Measurements from ENCODE around the gene SLC2A4RG. TPM values are rescaled to one million over a fixed set of nuclear protein-coding genes. Genes with fewer than 3 reads are reported as not detected.

Gene SLC2A4RG
- total and polyA plus RNA-seq, 4 donors = 18.8 to 121 (median 61.3) TPM

DNA sequence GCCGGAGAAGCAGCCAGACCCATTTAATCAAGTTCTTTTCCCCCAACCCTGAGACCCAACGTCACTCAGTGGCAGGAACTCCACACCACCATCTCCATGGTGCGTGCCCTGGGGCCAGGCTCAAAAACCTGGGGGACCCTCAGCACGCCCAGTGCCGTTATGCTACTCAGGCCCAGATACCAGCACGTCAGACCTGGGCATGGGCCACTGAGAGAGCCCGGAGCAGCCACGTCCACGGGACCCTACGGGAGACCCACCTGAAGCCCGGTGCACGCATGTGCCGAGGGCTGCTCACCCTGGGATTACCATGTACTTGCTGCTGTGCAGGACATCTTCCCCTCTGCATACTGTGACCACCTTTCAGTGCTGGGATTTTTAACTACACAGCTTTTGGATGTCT lies 13.8 kb downstream of the SLC2A4RG start:
- no peak overlapping the region for H3K4me3 ChIP-seq
- no peak overlapping the region for H3K27ac ChIP-seq (ENCODE audit: low read depth in 1 of 2, low read length in 1 of 2)
- no peaks in the 10 kb centered on the region for H3K9me3 ChIP-seq (ENCODE audit: control insufficient read depth in 4 of 4, insufficient read depth in 3 of 4, low read length in 3 of 4)
- ATAC-seq (ENCODE audit: insufficient read depth, low FRiP score) = no peak
- no peaks in the 10 kb centered on the region for H3K27me3 ChIP-seq (ENCODE audit: control insufficient read depth in 3 of 3, insufficient read depth in 3 of 3, low read length in 2 of 3)
- no peak for DNase-seq
- H3K4me1 ChIP-seq (ENCODE audit: control insufficient read depth in 5 of 5, insufficient read depth in 5 of 5, low read length in 5 of 5) = no peaks in the 10 kb centered on the region
- WGBS, 2 donors = 95 to 98% methylated on average over 13 of the region's 13 CpGs
- no peak overlapping the region for H3K9ac ChIP-seq (ENCODE audit: insufficient read depth in 1 of 2, low read length in 2 of 2)
- TF ChIP-seq, protein P1, sequence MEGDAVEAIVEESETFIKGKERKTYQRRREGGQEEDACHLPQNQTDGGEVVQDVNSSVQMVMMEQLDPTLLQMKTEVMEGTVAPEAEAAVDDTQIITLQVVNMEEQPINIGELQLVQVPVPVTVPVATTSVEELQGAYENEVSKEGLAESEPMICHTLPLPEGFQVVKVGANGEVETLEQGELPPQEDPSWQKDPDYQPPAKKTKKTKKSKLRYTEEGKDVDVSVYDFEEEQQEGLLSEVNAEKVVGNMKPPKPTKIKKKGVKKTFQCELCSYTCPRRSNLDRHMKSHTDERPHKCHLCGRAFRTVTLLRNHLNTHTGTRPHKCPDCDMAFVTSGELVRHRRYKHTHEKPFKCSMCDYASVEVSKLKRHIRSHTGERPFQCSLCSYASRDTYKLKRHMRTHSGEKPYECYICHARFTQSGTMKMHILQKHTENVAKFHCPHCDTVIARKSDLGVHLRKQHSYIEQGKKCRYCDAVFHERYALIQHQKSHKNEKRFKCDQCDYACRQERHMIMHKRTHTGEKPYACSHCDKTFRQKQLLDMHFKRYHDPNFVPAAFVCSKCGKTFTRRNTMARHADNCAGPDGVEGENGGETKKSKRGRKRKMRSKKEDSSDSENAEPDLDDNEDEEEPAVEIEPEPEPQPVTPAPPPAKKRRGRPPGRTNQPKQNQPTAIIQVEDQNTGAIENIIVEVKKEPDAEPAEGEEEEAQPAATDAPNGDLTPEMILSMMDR (IDR thresholded peaks at IDR 0.05; ENCODE audit: control extremely low read depth, extremely low read depth) = no peak
- peaks cover 0 to 8% (median 0%) of the 10 kb centered on the region in 4 donors for H3K36me3 ChIP-seq (ENCODE audit: control insufficient read depth in 4 of 4, insufficient read depth in 4 of 4, low read length in 4 of 4)

- ATAC-seq (ENCODE audit: insufficient read depth, low FRiP score) (no peak), DNase-seq (peak in 2 of 3 donors; percentile 21 to 32)
- no peaks in the 10 kb centered on the region for H3K9me3 ChIP-seq (ENCODE audit: control insufficient read depth in 4 of 4, insufficient read depth in 3 of 4, low read length in 3 of 4)
- H3K4me1 ChIP-seq (ENCODE audit: control insufficient read depth in 5 of 5, insufficient read depth in 5 of 5, low read length in 5 of 5) = no peaks in the 10 kb centered on the region
- H3K9ac ChIP-seq (ENCODE audit: insufficient read depth in 1 of 2, low read length in 2 of 2) = no peak overlapping the region
- peaks cover 0 to 8% (median 0%) of the 10 kb centered on the region in 4 donors for H3K36me3 ChIP-seq (ENCODE audit: control insufficient read depth in 4 of 4, insufficient read depth in 4 of 4, low read length in 4 of 4)
- no peaks in the 10 kb centered on the region for H3K27me3 ChIP-seq (ENCODE audit: control insufficient read depth in 3 of 3, insufficient read depth in 3 of 3, low read length in 2 of 3)
- no peak overlapping the region for H3K4me3 ChIP-seq
- TF ChIP-seq, protein P1 (IDR thresholded peaks at IDR 0.05; ENCODE audit: control extremely low read depth, extremely low read depth) = no peak
- H3K27ac ChIP-seq (ENCODE audit: low read depth in 1 of 2, low read length in 1 of 2) = no peak overlapping the region
- 77 to 83% methylated on average over 16 of the region's 16 CpGs for WGBS, 2 donors
Measured at GRCh38 chr20:63754008-63754407, 14.4 kb downstream of the SLC2A4RG start.

DNA sequence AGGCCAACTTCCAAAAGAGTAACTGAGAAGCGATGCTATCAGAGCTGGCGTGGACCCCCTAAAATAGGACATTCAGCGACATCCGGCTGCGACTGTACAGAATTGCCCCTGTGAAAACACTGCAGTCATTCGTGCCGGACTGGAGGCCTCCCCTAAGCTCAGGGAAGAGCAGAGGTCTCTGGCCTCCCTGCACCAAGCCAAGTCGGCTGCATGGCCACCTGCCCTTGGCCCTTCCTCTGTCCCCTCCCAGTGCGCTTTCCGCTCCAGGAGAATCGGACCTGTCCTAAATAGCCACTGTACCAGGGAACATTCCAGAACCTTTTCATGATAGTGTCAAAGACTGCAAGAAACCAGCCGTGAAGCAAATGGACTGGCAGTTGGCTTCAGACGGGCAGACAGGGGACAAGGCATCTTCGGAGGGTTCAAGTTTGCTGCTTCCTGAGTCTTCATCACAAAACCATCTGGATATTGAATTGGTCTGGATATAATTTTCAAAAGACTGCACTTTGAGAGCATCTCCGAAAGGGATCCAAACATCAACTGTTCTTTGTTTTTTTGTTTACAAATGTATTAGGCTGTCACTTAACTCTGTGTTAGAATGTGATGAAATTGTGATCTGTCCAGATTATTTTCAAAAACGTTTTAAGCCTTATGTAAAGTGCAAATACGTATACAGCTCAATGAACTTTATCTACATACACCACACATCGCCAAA lies 16.5 kb downstream of the SLC2A4RG start:
- Histone ChIP-seq H3K4me1 (ENCODE audit: control insufficient read depth in 5 of 5, insufficient read depth in 5 of 5, low read length in 5 of 5) (no peaks in the 10 kb centered on the region), H3K9ac (ENCODE audit: insufficient read depth in 1 of 2, low read length in 2 of 2) (no peak overlapping the region), H3K27ac (ENCODE audit: low read depth in 1 of 2, low read length in 1 of 2) (no peak overlapping the region), H3K9me3 (ENCODE audit: control insufficient read depth in 4 of 4, insufficient read depth in 3 of 4, low read length in 3 of 4) (no peaks in the 10 kb centered on the region), H3K36me3 (ENCODE audit: control insufficient read depth in 4 of 4, insufficient read depth in 4 of 4, low read length in 4 of 4) (peaks cover 0 to 4% (median 0%) of the 10 kb centered on the region in 4 donors), H3K27me3 (ENCODE audit: control insufficient read depth in 3 of 3, insufficient read depth in 3 of 3, low read length in 2 of 3) (no peaks in the 10 kb centered on the region), H3K4me3 (no peak overlapping the region)
- TF ChIP-seq, protein P1 (IDR thresholded peaks at IDR 0.05; ENCODE audit: control extremely low read depth, extremely low read depth) = no peak
- ATAC-seq (ENCODE audit: insufficient read depth, low FRiP score) (no peak), DNase-seq (peak in 1 of 3 donors; percentile 7)
- WGBS, 2 donors = 85 to 92% methylated on average over 18 of the region's 18 CpGs
